ENCODE measurements around the gene CNN1. TPM values are rescaled to one million over a fixed set of nuclear protein-coding genes. Genes with fewer than 3 reads are reported as not detected.

The CNN1 gene
- total and polyA plus RNA-seq, 2 experiments from 2014 or later: 13.3 to 20.9 TPM

GRCh38 chr19:11513946-11514345 lies 24.7 kb upstream of the CNN1 start (continued):
- TF ChIP-seq ZNF462 (CRISPR knock-in tag; IDR thresholded peaks at IDR 0.05) (no peak), REST (IDR thresholded peaks at IDR 0.05; ENCODE audit: unreplicated experiment) (no peak), ETS1 (IDR thresholded peaks at IDR 0.05) (no peak), NANOG (IDR thresholded peaks at IDR 0.05; ENCODE audit: borderline replicate concordance) (no peak), JUNB (IDR thresholded peaks at IDR 0.05; ENCODE audit: unreplicated experiment) (no peak), ZNF114 (CRISPR knock-in tag; IDR thresholded peaks at IDR 0.05) (no peak), EZH2 (IDR thresholded peaks at IDR 0.05; ENCODE audit: low read depth, unreplicated experiment) (no peak), STAT1 (IDR thresholded peaks at IDR 0.05; ENCODE audit: unreplicated experiment) (no peak)

Measured in GM23338 (cell line).